HG02623 (cell line): ENCODE measurements around the gene PTPRD.

Experiments
- ATAC-seq: cut with Tn5 transposase; IDR thresholded peaks from one replicate; pipeline ENCODE4 v1.9.1; 2021; ENCODE audit warnings: moderate library complexity; ENCODE audit not compliant: unreplicated experiment

The PTPRD gene

DNA sequence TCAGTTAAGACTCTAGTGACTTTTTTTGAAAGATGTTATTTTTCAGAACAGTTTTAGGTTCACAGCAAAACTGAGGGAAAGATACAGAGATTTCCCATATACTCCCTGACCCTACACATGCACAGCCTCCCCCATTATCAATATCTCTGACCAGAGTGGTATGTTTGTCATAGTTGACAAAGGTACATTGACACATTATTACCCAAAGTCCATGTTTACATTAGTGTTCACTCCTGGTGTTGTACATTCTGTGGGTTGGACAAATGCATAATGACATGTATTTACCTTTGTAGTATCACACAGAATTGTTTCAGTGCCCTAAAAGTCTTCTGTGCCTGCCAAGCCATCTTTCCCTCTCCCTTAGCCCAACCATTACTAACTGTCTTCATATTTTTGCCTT, 2342.6 kb downstream of the PTPRD start:
- ATAC-seq: no peak

DNA sequence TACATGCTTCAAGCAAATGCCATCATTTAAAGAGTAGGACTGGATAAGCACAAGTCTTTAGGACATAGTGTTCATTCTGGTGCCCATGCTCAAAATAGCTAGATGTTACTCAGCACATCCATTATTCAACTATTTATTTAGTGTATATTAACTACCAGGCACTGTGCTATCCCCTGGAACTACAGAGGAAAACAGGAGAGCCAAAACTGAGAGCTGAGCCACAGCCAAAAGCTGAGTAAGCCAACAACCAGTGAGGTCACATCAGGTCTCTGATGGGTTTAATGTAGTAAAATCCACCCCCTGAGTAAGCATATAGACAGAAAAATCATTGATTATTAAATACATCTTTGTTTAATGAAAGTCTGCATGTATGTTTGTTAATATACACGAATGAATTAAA, 2343.9 kb downstream of the PTPRD start:
- no peak for ATAC-seq

DNA sequence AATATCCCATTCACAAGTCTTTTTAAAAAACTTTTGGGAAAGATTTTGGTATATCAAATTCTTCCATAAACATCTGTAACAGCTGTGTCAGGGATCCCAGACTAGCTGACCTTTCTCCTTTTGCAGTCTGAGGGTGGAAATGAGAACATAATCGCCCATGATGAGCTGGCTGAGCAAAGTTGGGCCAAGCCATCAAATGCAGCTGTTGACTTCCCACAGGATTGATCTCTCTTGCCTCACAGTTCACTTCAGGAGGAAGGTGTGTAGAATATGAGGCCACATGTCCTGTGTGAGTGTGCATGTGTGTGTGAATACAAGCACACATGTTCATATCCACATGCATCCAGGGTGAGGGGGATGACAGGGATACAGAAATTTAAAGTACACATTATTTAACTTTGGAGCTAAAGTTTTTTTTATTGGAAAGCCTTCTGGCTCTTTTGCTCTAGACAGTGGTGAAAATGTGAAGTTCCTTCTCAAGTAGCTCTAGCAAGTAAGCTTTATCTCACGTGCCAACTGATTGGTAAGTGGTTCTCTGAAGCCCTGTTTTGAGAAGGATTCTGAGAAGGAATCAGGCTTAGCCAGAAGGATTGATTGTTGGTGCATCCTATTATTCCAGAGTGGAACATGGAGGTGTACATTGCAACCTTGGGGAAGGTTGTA, 2344.5 kb downstream of the PTPRD start:
- no peak for ATAC-seq

DNA sequence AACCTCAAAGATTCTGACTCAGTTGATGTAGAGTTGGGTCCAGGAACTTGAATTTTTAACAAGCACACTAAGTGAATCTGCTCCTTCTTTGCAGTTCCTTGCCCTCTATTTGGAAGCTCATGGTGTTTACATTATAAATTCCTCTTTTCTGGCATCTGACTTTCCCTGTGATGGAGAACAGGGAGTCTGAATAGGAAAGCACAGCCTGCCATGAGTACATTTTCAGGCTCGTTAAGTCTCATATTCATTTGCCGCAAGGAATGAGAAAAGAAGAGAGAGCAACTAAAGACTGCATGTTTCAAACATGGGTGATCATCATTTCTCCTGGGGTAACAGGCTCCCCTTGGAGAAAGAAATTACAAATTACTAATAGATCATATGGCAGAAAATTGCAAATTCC, 2345.2 kb downstream of the PTPRD start:
- no peak for ATAC-seq

DNA sequence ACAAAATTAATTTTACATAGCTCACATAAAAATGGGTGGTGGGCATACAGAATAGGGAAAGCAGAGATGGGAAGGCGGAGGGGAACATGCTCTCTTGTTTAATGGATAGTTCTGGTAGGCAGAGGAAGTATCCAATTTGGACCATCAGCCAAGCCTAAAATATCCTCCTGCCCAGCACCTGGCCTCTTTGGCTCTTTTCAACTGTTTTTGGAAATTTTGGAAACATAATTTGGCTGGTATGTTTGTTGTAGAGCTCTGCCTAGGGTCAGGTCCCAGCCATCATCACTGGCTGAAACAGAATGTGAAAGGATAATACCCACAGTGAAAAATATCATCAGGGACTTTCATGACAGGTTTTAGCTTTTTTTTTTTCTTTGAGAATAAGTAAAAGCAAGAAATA, 2345.9 kb downstream of the PTPRD start:
- no peak for ATAC-seq

DNA sequence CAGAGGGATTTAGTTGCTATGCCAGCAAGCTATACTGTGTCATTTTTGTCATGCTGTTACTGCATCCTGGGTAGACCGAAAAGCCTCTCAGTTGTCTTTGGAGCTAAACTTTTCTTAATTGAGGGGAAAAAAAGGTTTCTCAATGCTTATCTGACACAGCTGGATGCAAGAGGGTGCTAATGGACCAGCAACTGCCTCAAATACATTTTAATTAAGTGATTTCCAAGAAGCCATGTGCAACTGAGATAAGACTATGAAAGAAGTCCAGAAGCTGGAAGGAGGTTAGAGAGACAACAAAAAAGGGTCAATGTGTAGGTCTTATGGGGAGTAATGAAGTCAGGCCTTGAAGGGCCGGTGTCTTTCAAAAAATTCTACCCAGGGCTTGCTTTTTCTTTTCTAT, 2347.5 kb downstream of the PTPRD start:
- no peak for ATAC-seq
